GM12878 (cell line): Measurements from ENCODE around the gene SMARCAD1.

Experiments
- CEBPZ ChIP-seq: fragments of 150-350 bp; IDR thresholded peaks from 2 replicates; pipeline ENCODE4 v1.6.1; 2016; ENCODE audit warnings: low read depth, low read length
- CREB1 ChIP-seq: IDR thresholded peaks from 2 replicates; pipeline ENCODE4 v1.6.1; 2012; ENCODE audit warnings: low read depth, mild to moderate bottlenecking, inconsistent platforms
- CREM ChIP-seq: IDR thresholded peaks from 2 replicates; pipeline ENCODE4 v1.6.1; 2014; ENCODE audit warnings: antibody characterized with exemption, low read depth
- CTCF ChIP-seq, 3 experiments: IDR thresholded peaks in 2 of 3; conservative IDR thresholded peaks in 1 of 3; 2 replicates each; pipeline ENCODE4 v1.5.1; 2011; ENCODE audit warnings: low read depth in 3 of 3, low read length in 3 of 3, mild to moderate bottlenecking in 3 of 3, control low read depth in 2 of 3, moderate library complexity in 2 of 3, inconsistent platforms in 1 of 3, mixed read lengths in 1 of 3; ENCODE audit not compliant: control insufficient read depth in 2 of 3, insufficient read depth in 1 of 3; ENCODE audit errors: extremely low read depth in 1 of 3
- FOXM1 ChIP-seq: IDR thresholded peaks from 2 replicates; pipeline ENCODE4 v1.6.1; 2012; ENCODE audit warnings: low read depth, mild to moderate bottlenecking, inconsistent platforms, low read length, moderate library complexity
- IKZF1 ChIP-seq: fragments of 450-650 bp; conservative IDR thresholded peaks from 2 replicates; pipeline ENCODE4 v1.6.1; 2017; ENCODE audit warnings: antibody characterized with exemption, mild to moderate bottlenecking
- JUND ChIP-seq: IDR thresholded peaks from 2 replicates; pipeline ENCODE4 v1.6.1; 2012; ENCODE audit warnings: low read depth, mild to moderate bottlenecking, low read length, improper control_type of control experiment, moderate library complexity
- RAD21 ChIP-seq: IDR thresholded peaks from 2 replicates; pipeline ENCODE4 v1.6.1; 2011; ENCODE audit warnings: mild to moderate bottlenecking, low read depth, low read length, moderate library complexity; ENCODE audit not compliant: insufficient read depth
- SPI1 ChIP-seq: IDR thresholded peaks from 2 replicates; pipeline ENCODE4 v1.6.1; 2011; ENCODE audit warnings: low read depth, mild to moderate bottlenecking, low read length, moderate library complexity, borderline replicate concordance; ENCODE audit not compliant: insufficient read depth
- TAF1 ChIP-seq: IDR thresholded peaks from 2 replicates; pipeline ENCODE4 v1.6.1; 2011; ENCODE audit warnings: mild to moderate bottlenecking, low read depth, low read length, borderline replicate concordance
- ZBTB33 ChIP-seq: fragments of 450-650 bp; IDR thresholded peaks from 2 replicates; pipeline ENCODE4 v1.6.1; 2017; ENCODE audit warnings: mild to moderate bottlenecking

- TF ChIP-seq SPI1 (no peak), CTCF (IDR thresholded peaks at IDR 0.05 in 2 of 3, conservative IDR thresholded peaks at IDR 0.05 in 1 of 3; ENCODE audit: control insufficient read depth in 2 of 3, extremely low read depth in 1 of 3, insufficient read depth in 1 of 3, low read depth in 3 of 3, low read length in 3 of 3) (no peak), IKZF1 (no peak), ZBTB33 (no peak), RAD21 (no peak), CREB1 (no peak), JUND (no peak), CREM (no peak), CEBPZ (no peak), TAF1 (no peak), FOXM1 (no peak)
Observed at GRCh38 chr4:94214703-94215319, 7.1 kb downstream of the SMARCAD1 start.
